A549 (cell line): ENCODE data around the gene LY6G5C.

Experiments
- CTCF ChIP-seq: fragments of >200 bp; sonication (Bioruptor Twin); formaldehyde crosslinking; IDR thresholded peaks from 3 replicates; pipeline ENCODE4 v1.5.1; 2016
- PBX3 ChIP-seq: IDR thresholded peaks from 2 replicates; pipeline ENCODE4 v1.6.1; 2012
- SMC3 ChIP-seq: fragments of >200 bp; sonication (Bioruptor Twin); formaldehyde crosslinking; IDR thresholded peaks from 3 replicates; pipeline ENCODE4 v1.6.1; 2018; ENCODE audit warnings: inconsistent platforms

- TF ChIP-seq SMC3 (no peak), CTCF (no peak), PBX3 (no peak)
Measured at GRCh38 chr6:31713991-31714684, 33.3 kb upstream of the LY6G5C start.
